IPS DF 4.7 (cell line): ENCODE measurements around the gene STX11.

ENCODE experiments used
- DNase-seq: peaks from one replicate; pipeline ENCODE4 v3.0.0-alpha.2; 2013; ENCODE audit warnings: low spot score; ENCODE audit errors: extremely low read depth

The STX11 gene

DNA sequence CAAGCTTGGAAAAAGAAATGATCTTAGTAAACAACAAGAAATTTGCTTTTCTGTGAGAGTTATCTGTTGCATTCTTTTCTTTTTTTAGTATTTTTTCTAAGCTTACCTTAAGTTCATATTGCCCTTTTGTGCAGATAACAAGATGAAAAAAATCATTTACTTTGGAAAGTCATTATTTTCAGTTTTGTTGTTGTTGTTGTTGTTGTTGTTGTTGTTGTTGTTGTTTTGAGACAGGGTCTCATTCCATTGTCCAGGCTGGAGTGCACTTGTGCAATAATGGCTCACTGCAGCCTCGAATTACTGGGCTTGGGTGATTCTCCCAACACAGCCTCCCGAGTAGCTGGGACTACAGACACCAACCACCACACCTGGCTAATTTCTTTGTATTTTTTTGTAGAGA, 8.8 kb upstream of the STX11 start:
- DNase-seq: no peak

- no peak for DNase-seq
Observed at GRCh38 chr6:144143106-144143505, 7.2 kb upstream of the STX11 start.

DNA sequence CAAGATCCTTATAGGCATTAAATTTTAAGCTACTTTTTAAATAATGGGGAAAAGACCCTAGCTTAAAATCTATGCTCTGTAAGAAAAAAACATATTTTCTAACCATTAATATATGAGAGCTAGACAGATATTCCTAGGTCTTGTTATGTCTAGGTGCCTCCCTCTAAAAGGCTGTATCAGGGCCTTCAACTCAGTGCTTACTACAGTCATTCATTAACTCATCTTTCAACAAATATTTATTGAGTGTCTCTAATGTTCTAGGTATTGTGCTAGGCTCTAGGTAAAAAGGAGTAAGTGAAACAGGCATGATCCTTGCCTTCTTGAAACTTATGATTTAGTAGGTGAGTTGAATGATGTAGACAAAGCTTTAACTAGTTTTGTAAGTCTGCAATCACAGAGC, 6.4 kb upstream of the STX11 start:
- DNase-seq: no peak

GRCh38 chr6:144144996-144145395, 5.3 kb upstream of the STX11 start:
- no peak for DNase-seq

DNA sequence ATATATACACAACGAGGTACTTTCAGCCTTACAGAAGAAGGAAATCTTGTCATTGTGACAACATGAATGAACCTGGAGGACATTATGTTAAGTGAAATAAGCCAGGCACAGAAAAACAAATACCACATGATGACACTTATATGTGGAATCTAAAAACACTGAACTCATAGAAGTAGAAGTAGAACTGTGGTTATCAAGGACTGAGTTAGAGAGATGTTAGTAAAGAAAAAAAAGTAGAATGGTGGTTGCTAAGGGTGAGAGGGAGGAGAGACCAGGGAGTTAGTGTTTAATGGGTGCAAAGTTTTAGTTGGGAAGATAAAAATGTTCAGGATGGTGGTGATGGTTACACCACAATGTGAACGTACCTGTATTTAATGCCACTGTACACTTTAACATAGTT, 4.8 kb upstream of the STX11 start:
- DNase-seq: no peak

DNA sequence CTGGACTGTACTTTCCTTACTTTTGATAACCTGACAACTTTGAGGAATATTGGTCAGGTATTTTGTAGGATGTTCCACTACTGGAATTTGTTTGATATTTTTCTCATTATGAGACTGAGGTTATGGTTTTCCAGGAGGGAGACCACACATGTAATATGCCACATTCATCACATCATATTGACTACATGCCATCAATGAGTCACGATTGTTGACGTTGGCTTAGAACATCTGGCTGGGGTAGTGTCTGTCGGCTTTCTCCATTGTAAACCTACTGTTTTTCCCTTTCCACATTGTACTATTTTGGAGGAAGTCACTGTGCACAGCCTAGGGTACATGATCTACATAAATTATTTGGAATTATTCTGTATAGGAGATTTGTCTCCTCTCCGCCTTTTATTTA, 1.4 kb upstream of the STX11 start:
- DNase-seq: no peak

DNA sequence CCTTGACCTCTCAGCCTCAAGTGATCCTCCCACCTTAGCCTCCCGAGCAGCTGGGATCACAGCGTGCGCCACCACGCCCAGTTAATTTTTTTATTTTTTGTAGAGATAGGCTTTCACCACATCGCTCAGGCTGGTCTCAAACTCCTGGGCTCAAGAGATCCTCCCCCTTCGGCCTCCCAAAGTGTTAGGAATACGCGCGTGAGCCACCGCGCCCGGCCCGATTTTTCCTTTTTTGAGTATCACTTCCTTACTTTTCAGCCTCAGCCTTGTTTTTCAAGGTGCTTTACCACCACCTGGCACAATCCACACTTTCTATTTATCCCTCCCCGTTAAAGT, 791 bp upstream of the STX11 start:
- DNase-seq: no peak

GRCh38 chr6:144150710-144151657, 667 bp downstream of the STX11 start:
- no peak for DNase-seq

DNA sequence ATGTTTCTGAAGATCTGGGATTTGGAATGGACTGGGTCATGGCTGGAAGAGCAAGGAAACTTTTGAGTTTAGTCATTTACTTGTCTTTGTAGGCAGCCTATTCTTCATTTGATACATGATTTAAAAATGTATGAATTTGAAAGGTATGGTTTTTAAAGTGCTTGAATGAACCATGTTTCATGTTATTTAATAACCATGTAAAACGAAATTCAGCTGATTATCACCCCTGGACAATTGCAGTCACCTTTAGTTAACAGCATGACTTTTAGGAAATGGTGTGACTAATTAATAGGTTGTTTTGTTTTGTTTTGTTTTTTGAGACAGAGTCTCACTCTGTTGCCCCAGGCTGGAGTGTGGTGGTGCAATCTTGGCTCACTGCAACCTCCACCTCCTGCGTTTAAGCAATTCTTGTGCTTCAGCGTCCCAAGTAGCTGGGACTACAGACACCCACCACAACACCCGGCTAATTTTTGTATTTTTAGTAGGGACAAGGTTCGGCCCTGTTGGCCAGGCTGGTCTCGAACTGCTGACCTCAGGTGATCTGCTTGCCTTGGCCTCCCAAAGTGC, 2.1 kb downstream of the STX11 start:
- DNase-seq: no peak

- no peak for DNase-seq
Observed at GRCh38 chr6:144153260-144153659, 2.9 kb downstream of the STX11 start.

DNA sequence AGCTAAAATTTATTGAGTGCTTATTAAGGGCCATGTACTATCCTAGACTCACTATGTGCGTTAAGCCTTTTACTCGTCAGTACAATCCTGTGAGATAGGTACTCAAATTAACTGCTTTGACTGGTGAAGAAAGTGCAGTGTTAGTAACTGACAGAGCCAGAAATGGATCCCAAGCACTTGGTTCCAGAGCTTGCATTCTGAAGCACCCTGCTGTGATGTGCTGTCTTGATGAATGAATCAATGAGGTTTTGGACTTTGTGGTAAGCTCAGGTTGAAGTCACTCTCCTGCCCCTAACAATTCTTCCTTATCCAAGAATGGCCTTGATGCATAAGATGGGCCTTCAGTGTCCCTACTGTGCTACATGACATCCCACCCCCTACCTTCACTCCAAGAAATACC, 3.7 kb downstream of the STX11 start:
- no peak for DNase-seq

- DNase-seq: no peak
Observed at GRCh38 chr6:144155529-144155928, 5.2 kb downstream of the STX11 start.

GRCh38 chr6:144156338-144156737, 6.0 kb downstream of the STX11 start:
- DNase-seq: no peak

- DNase-seq: no peak
Observed at GRCh38 chr6:144156991-144157390, 6.7 kb downstream of the STX11 start.

DNA sequence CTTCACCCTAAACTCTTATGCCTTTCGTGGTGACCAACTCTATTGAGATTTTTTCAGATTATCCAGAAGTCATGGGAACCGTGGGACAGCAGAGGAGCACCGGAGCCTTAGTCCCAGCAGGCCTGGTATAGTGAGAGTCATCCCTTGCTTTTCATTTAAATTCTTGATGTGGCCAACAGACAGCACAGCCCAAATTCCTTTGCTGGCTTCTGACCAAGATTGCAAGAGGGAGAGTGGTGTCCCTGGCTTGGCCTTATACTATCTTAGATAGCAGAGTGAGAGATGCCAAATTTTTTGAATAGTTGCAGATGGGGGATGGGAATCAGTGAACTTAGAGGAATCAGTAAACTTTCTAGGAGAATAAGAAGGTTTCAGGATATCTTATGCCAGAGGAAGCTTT, 7.8 kb downstream of the STX11 start:
- DNase-seq: no peak

DNA sequence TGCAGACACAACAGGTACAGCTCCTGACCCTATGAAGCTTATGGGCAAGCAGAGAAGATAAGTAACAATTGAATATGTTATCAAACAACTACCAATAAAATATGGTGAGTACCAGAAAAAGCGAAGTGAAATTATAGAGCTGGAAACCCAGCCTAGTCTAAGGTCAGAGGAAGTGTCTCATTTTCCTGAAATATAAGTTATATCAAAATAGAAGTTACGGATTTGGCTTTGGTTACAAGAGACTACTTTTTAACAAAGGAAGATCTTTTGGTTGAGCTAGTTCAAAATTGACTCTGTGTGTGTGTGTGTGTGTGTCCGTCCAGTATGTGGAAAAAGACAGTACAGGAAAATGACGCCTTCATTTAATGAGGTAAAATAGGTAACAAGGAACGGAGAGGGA, 8.9 kb downstream of the STX11 start:
- no peak for DNase-seq

GRCh38 chr6:144159742-144160141, 9.4 kb downstream of the STX11 start:
- DNase-seq: no peak

DNA sequence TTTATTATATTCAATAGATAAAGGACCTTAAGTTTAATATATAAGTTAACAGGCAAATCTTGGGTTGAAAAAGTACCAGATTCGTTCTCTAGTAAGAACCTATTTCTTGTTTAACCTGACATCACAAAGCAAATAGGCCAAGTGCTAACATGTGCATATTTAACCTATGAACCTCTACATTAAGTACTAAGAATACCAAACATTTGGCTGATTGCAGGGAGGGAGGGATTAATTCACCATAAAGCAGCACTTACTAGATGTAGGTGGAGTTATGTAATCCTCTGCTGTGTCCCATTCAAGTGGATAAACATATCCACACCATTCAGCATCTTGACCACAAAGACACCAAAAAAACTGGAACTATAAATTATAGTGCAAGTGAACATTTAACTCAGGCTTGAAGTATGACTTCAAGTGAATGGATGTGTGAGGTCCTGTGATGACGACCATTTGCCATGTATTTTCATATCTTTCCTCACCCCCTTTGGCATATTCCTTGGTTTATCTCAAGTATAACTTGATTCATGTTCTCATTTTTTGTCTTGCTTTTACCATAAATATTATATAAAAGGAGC, 10.2 kb downstream of the STX11 start:
- no peak for DNase-seq

DNA sequence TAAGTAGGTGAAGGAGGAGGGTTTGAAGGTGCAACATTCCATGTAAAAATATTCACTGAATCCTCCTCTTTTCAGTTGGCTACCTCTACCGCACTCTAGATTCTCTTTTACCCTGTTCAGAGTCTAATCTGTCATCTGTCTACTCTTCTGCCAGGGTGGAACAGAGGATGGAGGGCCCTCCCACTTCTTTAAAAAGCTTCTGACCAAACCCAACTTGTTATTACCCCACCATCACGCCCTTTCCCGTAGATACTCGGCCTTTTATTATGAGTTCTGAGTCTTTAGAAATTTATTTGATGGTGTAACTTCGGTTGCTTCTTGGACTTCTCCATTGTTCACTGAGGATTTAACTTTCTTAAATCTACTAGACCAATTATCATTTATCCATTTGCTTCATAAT, 11.7 kb downstream of the STX11 start:
- no peak for DNase-seq

DNA sequence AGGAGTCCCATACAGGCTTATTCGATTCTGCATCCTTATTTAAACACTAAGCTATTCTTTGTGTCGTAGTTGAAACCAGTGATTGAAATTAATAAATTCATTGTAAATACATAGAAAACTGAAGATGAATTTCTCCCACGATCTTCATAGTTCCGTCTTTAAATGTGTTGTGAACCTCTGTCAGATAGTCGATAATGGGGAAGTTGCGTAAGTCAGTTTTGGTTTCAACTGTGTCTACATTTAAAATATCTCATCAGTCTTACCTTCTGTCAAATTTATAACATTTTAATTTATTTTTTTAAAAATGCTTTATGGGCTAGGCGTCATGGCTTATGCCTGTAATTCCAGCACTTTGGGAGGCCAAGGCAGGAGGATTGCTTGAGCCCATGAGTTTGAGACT, 12.7 kb downstream of the STX11 start:
- no peak for DNase-seq

DNA sequence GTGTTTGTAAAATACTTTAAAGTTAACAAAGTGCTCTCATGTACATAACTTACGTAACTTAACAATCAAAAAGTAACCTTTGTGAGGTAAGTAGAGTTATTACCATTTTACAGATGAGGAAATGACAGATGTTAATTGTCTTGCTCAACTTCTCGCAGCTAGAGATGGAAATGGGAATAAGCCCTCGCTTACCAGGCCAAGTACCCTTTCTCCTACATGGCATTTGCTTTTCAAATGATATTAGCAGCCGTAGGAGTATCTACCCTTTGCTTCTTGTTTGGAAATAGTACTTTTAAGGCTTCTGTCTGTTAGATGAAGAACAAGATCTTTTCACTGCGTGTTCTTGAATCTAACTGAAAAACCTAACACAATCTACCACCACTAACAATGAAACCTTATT, 15.5 kb downstream of the STX11 start:
- DNase-seq: no peak

GRCh38 chr6:144170044-144170443, 19.7 kb downstream of the STX11 start:
- DNase-seq: no peak

- no peak for DNase-seq
Observed at GRCh38 chr6:144171406-144171805, 21.1 kb downstream of the STX11 start.
